HepG2 (cell line): ENCODE measurements around the gene KANK3. TPM values are rescaled to one million over a fixed set of nuclear protein-coding genes. Genes with fewer than 3 reads are reported as not detected.

Experiments
- CSRNP1 ChIP-seq: sonication (generic); formaldehyde crosslinking; IDR thresholded peaks from 2 replicates; pipeline ENCODE4 v1.8.1; 2023; ENCODE audit warnings: mild to moderate bottlenecking, missing genetic modification reagents
- E2F1 ChIP-seq: sonication (generic); formaldehyde crosslinking; IDR thresholded peaks from 2 replicates; pipeline ENCODE4 v1.5.0; 2020; ENCODE audit warnings: missing genetic modification reagents
- GABPA ChIP-seq, 2 experiments: IDR thresholded peaks; 2 replicates each; pipeline ENCODE4 v1.6.1; 2011 to 2016; ENCODE audit warnings: low read depth in 2 of 2, low read length in 1 of 2, missing biosample characterization in 1 of 2, missing genetic modification characterization in 1 of 2
- PRDM15 ChIP-seq: sonication (generic); formaldehyde crosslinking; IDR thresholded peaks from 2 replicates; pipeline ENCODE4 v1.4.0; 2020; ENCODE audit warnings: missing genetic modification reagents
- RNF2 ChIP-seq: fragments of 450-650 bp; conservative IDR thresholded peaks from 2 replicates; pipeline ENCODE4 v1.6.1; 2016; ENCODE audit warnings: low read depth
- RXRB ChIP-seq: IDR thresholded peaks from 2 replicates; pipeline ENCODE4 v1.6.1; 2016; ENCODE audit warnings: borderline replicate concordance, missing genetic modification reagents, missing compliant biosample characterization
- TCF12 ChIP-seq, 2 experiments: fragments of 450-650 bp in 1 of 2; sonication (generic) in 1 of 2; formaldehyde crosslinking in 1 of 2; IDR thresholded peaks; 2 replicates each; pipeline versions ENCODE4 v1.6.1 to v1.8.0; 2017 to 2022; ENCODE audit warnings: antibody characterized with exemption in 1 of 2, mild to moderate bottlenecking in 1 of 2, missing genetic modification reagents in 1 of 2, moderate library complexity in 1 of 2
- TFDP2 ChIP-seq: sonication (generic); formaldehyde crosslinking; IDR thresholded peaks from 2 replicates; pipeline ENCODE4 v1.4.0; 2020; ENCODE audit warnings: missing genetic modification reagents
- THYN1 ChIP-seq: sonication (generic); formaldehyde crosslinking; IDR thresholded peaks from 2 replicates; pipeline ENCODE4 v1.8.1; 2023; ENCODE audit warnings: low read depth, mild to moderate bottlenecking, moderate library complexity, missing genetic modification reagents, borderline replicate concordance
- ZNF317 ChIP-seq: sonication (generic); formaldehyde crosslinking; IDR thresholded peaks from 2 replicates; pipeline ENCODE4 v1.5.0; 2020; ENCODE audit warnings: mild to moderate bottlenecking, missing genetic modification reagents
- ZNF496 ChIP-seq: sonication (generic); formaldehyde crosslinking; IDR thresholded peaks from 2 replicates; pipeline ENCODE4 v1.8.1; 2023; ENCODE audit warnings: mild to moderate bottlenecking, moderate library complexity, missing genetic modification reagents; ENCODE audit not compliant: insufficient replicate concordance
- ZNF772 ChIP-seq: sonication (generic); formaldehyde crosslinking; IDR thresholded peaks from 2 replicates; pipeline ENCODE4 v1.5.0; 2020; ENCODE audit warnings: mild to moderate bottlenecking, missing genetic modification reagents
- polyA plus RNA-seq, 8 experiments: library from polyadenylated mRNA; depleted of rRNA in 3 of 8; stranded (reverse) in 7 of 8; unstranded in 1 of 8; fragments of >200 nt; fragmentation: Illumina TruSeq in 4 of 8; extraction: Trizol in 4 of 8; gene quantifications; 2 replicates each; pipeline versions ENCODE4 v1.2.1 to v1.2.3, GENCODE V29; 2011 to 2016; ENCODE audit warnings: low read depth in 4 of 8, missing spikeins in 1 of 8, mixed read lengths in 1 of 8; ENCODE audit not compliant: insufficient read depth in 1 of 8
- total RNA-seq, 5 experiments: library from RNA; depleted of rRNA; stranded (reverse); fragments of >200 nt; fragmentation: Illumina TruSeq; extraction: Trizol; gene quantifications; 2 replicates each; pipeline ENCODE4 v1.2.3, GENCODE V29; 2016; ENCODE audit warnings: low read depth in 1 of 5

KANK3 gene
- total and polyA plus RNA-seq, 2 of the 13 experiments (the other 11 are each of a cell fraction or from before 2014, with no cell fraction given) = 0.15 to 0.20 TPM

DNA sequence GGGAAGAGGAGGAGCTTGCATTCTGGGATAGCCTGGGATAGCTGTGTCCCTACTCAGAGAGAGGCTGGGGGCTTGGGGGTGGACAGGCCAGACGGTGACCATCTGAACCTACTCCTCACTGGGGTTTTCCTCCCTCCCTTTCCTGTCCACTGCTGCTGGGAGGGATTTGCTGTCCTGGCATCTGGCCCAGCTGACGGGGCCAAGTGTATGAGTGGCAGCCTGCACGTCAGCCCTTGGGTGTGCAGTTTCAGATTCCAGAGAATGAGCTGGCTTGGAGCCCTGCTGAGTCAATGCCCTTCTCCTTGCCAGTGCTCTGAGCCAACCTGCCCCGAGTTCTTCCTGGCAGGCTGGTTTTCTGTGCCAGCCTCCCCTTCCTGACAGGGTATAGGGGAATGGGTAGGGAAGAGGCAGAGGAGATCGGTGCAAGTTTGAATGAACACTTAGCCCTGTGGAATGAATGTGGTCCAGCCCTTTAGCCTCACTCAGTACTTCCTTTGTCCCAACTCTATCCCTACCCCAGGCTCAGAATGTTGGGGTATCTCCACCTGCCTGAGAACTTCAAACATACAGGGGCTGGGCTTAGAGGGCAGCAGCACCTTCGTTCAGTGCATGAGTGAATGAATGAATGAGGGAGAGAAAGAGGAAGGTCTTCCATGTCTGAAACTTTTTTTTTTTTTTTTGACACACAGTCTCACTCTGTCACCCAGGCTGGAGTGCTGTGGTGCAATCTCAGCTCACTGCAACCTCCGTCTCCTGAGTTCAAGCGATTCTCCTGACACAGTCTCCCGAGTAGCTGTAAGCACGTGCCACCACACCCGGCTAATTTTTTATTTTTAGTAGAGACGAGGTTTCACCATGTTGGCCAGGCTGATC is 19.1 kb upstream of the KANK3 start (continued):
- TF ChIP-seq PRDM15 (no peak), ZNF772 (CRISPR knock-in tag) (no peak), GABPA (IDR thresholded peaks at IDR 0.05; ENCODE audit: low read depth, low read length) (no peak), GABPA (CRISPR knock-in tag; IDR thresholded peaks at IDR 0.05; ENCODE audit: low read depth) (no peak), CSRNP1 (CRISPR knock-in tag) (no peak), TFDP2 (CRISPR knock-in tag) (no peak), E2F1 (CRISPR knock-in tag) (no peak), THYN1 (CRISPR knock-in tag) (no peak), RNF2 (no peak), TCF12 (IDR thresholded peaks at IDR 0.05) (no peak), TCF12 (CRISPR knock-in tag; IDR thresholded peaks at IDR 0.05) (no peak), ZNF317 (CRISPR knock-in tag) (no peak), RXRB (peak; percentile 52; the same call in 1 of the 2 replicates), ZNF496 (CRISPR knock-in tag) (no peak)
